Naive B cell (primary cell): ENCODE data around the gene CPT2. TPM values are rescaled to one million over a fixed set of nuclear protein-coding genes. Genes with fewer than 3 reads are reported as not detected.
"Not testable (repeated sequence)": the region's sequence is repeated elsewhere in the genome, so short reads cannot be mapped to it uniquely, and the experiment has no call there.

Experiments used
- ATAC-seq, 2 donors: fragments of 150-1000 bp; cut with Tn5 transposase; 2 replicates each; pipeline ENCODE4 v1.10.0; 2021; ENCODE audit warnings: low read depth in 2 of 2, mild to moderate bottlenecking in 2 of 2, moderate library complexity in 2 of 2
- DNase-seq: peaks from one replicate; pipeline ENCODE4 v3.0.0; 2022
- H3K27ac Mint-ChIP-seq, 6 donors: one replicate each; pipeline ENCODE4 v1.8.0; 2020 to 2022; ENCODE audit warnings: mild to moderate bottlenecking in 6 of 6, mixed read lengths in 6 of 6, moderate library complexity in 5 of 6, inconsistent platforms in 2 of 6
- H3K27me3 Mint-ChIP-seq, 3 donors: one replicate each; pipeline ENCODE4 v1.8.0; 2021 to 2022; ENCODE audit warnings: mixed read lengths in 3 of 3, mild to moderate bottlenecking in 1 of 3
- H3K36me3 Mint-ChIP-seq, 2 donors: one replicate each; pipeline ENCODE4 v1.8.0; 2020 to 2022; ENCODE audit warnings: mixed read lengths in 2 of 2, inconsistent platforms in 1 of 2, mild to moderate bottlenecking in 1 of 2
- H3K4me1 Mint-ChIP-seq, 3 donors: one replicate each; pipeline ENCODE4 v1.8.0; 2020 to 2022; ENCODE audit warnings: mixed read lengths in 3 of 3, inconsistent platforms in 1 of 3, mild to moderate bottlenecking in 1 of 3, moderate library complexity in 1 of 3
- H3K4me3 Mint-ChIP-seq, 8 donors: one replicate each; pipeline ENCODE4 v1.8.0; 2020 to 2022; ENCODE audit warnings: mild to moderate bottlenecking in 8 of 8, mixed read lengths in 8 of 8, moderate library complexity in 8 of 8, inconsistent platforms in 2 of 8
- H3K9me3 Mint-ChIP-seq, 7 donors: one replicate each; pipeline ENCODE4 v1.8.0; 2020 to 2022; ENCODE audit warnings: mixed read lengths in 7 of 7, mild to moderate bottlenecking in 5 of 7, inconsistent platforms in 2 of 7, moderate library complexity in 1 of 7
- polyA plus RNA-seq, 6 donors: library from polyadenylated mRNA; unstranded; fragments of 300-500 nt; fragmentation: Illumina TruSeq; gene quantifications; one replicate each; pipeline ENCODE4 v1.2.3, GENCODE V29; 2021; ENCODE audit warnings: low read depth in 6 of 6

Gene CPT2
- polyA plus RNA-seq, 6 donors from 2014 or later = 21.2 to 39.1 (median 28.5) TPM

GRCh38 chr1:53166366-53166765 lies 30.3 kb upstream of the CPT2 start:
- DNase-seq = no peak
- Mint-ChIP-seq H3K36me3 (no peaks in the 10 kb centered on the region), H3K27ac (no peak overlapping the region), H3K9me3 (no peaks in the 10 kb centered on the region), H3K4me1 (no peaks in the 10 kb centered on the region), H3K27me3 (peaks cover 30 to 39% (median 32%) of the 10 kb centered on the region in 3 donors), H3K4me3 (peak overlapping the region in 1 of 8 donors; percentile 29)
- no peak for ATAC-seq

- H3K36me3 Mint-ChIP-seq = no peaks in the 10 kb centered on the region
- H3K9me3 Mint-ChIP-seq = no peaks in the 10 kb centered on the region
Observed at GRCh38 chr1:53166912-53167311, 29.7 kb upstream of the CPT2 start.

GRCh38 chr1:53172426-53173128 lies 24.0 kb upstream of the CPT2 start:
- Mint-ChIP-seq H3K9me3 (no peaks in the 10 kb centered on the region), H3K4me3 (peak overlapping the region in 1 of 8 donors; percentile 37), H3K4me1 (peaks cover 11 to 15% (median 13%) of the 10 kb centered on the region in 3 donors), H3K27ac (peak overlapping the region; percentile 44 to 86 (median 68)), H3K27me3 (peaks cover 13 to 22% (median 21%) of the 10 kb centered on the region in 3 donors), H3K36me3 (peaks cover 0 to 4% of the 10 kb centered on the region in 2 donors)
- ATAC-seq (peak; percentile 100), DNase-seq (peak; percentile 50)

More at GRCh38 chr1:53166912-53167311, 29.7 kb upstream of the CPT2 start:
- Mint-ChIP-seq H3K27me3 (peaks cover 30 to 38% (median 32%) of the 10 kb centered on the region in 3 donors), H3K4me1 (no peaks in the 10 kb centered on the region), H3K27ac (no peak overlapping the region), H3K4me3 (no peak overlapping the region)
- DNase-seq (no peak), ATAC-seq (no peak)

GRCh38 chr1:53174971-53175913 lies 21.4 kb upstream of the CPT2 start:
- no peak for ATAC-seq
- Mint-ChIP-seq H3K27ac (peak overlapping the region in 2 of 6 donors; percentile 2 to 62), H3K4me1 (peaks cover 11 to 15% (median 13%) of the 10 kb centered on the region in 3 donors), H3K9me3 (no peaks in the 10 kb centered on the region), H3K27me3 (peaks cover 21 to 40% (median 33%) of the 10 kb centered on the region in 3 donors), H3K36me3 (peaks cover 0 to 5% of the 10 kb centered on the region in 2 donors), H3K4me3 (no peak overlapping the region)
- no peak for DNase-seq

GRCh38 chr1:53176452-53177208 lies 20.0 kb upstream of the CPT2 start:
- Mint-ChIP-seq H3K27ac (peak overlapping the region in 1 of 6 donors; percentile 5), H3K36me3 (peaks cover 0 to 5% of the 10 kb centered on the region in 2 donors)
- no peak for ATAC-seq

GRCh38 chr1:53180226-53180625 lies 16.4 kb upstream of the CPT2 start:
- Mint-ChIP-seq H3K4me3 (no peak overlapping the region), H3K36me3 (peaks cover 0 to 5% of the 10 kb centered on the region in 2 donors), H3K4me1 (no peaks in the 10 kb centered on the region), H3K27me3 (peaks cover 20 to 48% (median 36%) of the 10 kb centered on the region in 3 donors), H3K9me3 (no peaks in the 10 kb centered on the region), H3K27ac (no peak overlapping the region)
- ATAC-seq (no peak), DNase-seq (no peak)

More at GRCh38 chr1:53176452-53177208, 20.0 kb upstream of the CPT2 start:
- no peak for DNase-seq
- Mint-ChIP-seq H3K27me3 (peaks cover 26 to 48% (median 36%) of the 10 kb centered on the region in 3 donors), H3K4me1 (peaks cover 11 to 15% (median 13%) of the 10 kb centered on the region in 3 donors), H3K9me3 (no peaks in the 10 kb centered on the region), H3K4me3 (no peak overlapping the region)

GRCh38 chr1:53180951-53181350 lies 15.7 kb upstream of the CPT2 start:
- Mint-ChIP-seq H3K27me3 (peaks cover 17 to 44% (median 31%) of the 10 kb centered on the region in 3 donors), H3K27ac (no peak overlapping the region), H3K4me3 (no peak overlapping the region), H3K9me3 (no peaks in the 10 kb centered on the region), H3K4me1 (no peaks in the 10 kb centered on the region), H3K36me3 (peaks cover 0 to 5% of the 10 kb centered on the region in 2 donors)
- DNase-seq (no peak), ATAC-seq (no peak)

- H3K27me3 Mint-ChIP-seq = peaks cover 18 to 37% (median 26%) of the 10 kb centered on the region in 3 donors
- H3K27ac Mint-ChIP-seq = no peak overlapping the region
- no peak overlapping the region for H3K4me3 Mint-ChIP-seq
- H3K36me3 Mint-ChIP-seq = peaks cover 0 to 5% of the 10 kb centered on the region in 2 donors
- no peaks in the 10 kb centered on the region for H3K4me1 Mint-ChIP-seq
- no peaks in the 10 kb centered on the region for H3K9me3 Mint-ChIP-seq
- DNase-seq (peak; percentile 60), ATAC-seq (peak; percentile 71 to 90)
Observed at GRCh38 chr1:53182111-53182593, 14.5 kb upstream of the CPT2 start.

- no peak for DNase-seq
- peaks cover 18 to 37% (median 26%) of the 10 kb centered on the region in 3 donors for H3K27me3 Mint-ChIP-seq
- no peak for ATAC-seq
- no peak overlapping the region for H3K4me3 Mint-ChIP-seq
- H3K36me3 Mint-ChIP-seq = no peaks in the 10 kb centered on the region
- H3K9me3 Mint-ChIP-seq = no peaks in the 10 kb centered on the region
- H3K4me1 Mint-ChIP-seq = no peaks in the 10 kb centered on the region
- H3K27ac Mint-ChIP-seq = no peak overlapping the region
Observed at GRCh38 chr1:53182716-53183094, 13.9 kb upstream of the CPT2 start.

GRCh38 chr1:53183095-53183990 lies 13.3 kb upstream of the CPT2 start:
- Mint-ChIP-seq H3K4me3 (no peak overlapping the region), H3K4me1 (no peaks in the 10 kb centered on the region), H3K9me3 (no peaks in the 10 kb centered on the region), H3K36me3 (no peaks in the 10 kb centered on the region), H3K27me3 (peaks cover 18 to 37% (median 26%) of the 10 kb centered on the region in 3 donors), H3K27ac (no peak overlapping the region)
- no peak for DNase-seq
- ATAC-seq = no peak

- ATAC-seq, DNase-seq, H3K36me3 Mint-ChIP-seq: not testable (repeated sequence)
Observed at GRCh38 chr1:53185955-53186297, 10.7 kb upstream of the CPT2 start.

GRCh38 chr1:53186533-53186932 lies 10.1 kb upstream of the CPT2 start:
- Mint-ChIP-seq H3K27ac (no peak overlapping the region), H3K27me3 (peaks cover 12 to 25% (median 19%) of the 10 kb centered on the region in 3 donors), H3K4me3 (no peak overlapping the region), H3K4me1 (no peaks in the 10 kb centered on the region), H3K9me3 (no peaks in the 10 kb centered on the region), H3K36me3 (no peaks in the 10 kb centered on the region)
- no peak for ATAC-seq
- no peak for DNase-seq

More at GRCh38 chr1:53185955-53186297, 10.7 kb upstream of the CPT2 start:
- peaks cover 16 to 25% (median 21%) of the 10 kb centered on the region in 3 donors for H3K27me3 Mint-ChIP-seq
- not testable (repeated sequence) for H3K9me3 Mint-ChIP-seq, H3K4me1 Mint-ChIP-seq, H3K4me3 Mint-ChIP-seq, H3K27ac Mint-ChIP-seq
